Measurements from ENCODE around the gene ZNF516.

ZNF516 gene

DNA sequence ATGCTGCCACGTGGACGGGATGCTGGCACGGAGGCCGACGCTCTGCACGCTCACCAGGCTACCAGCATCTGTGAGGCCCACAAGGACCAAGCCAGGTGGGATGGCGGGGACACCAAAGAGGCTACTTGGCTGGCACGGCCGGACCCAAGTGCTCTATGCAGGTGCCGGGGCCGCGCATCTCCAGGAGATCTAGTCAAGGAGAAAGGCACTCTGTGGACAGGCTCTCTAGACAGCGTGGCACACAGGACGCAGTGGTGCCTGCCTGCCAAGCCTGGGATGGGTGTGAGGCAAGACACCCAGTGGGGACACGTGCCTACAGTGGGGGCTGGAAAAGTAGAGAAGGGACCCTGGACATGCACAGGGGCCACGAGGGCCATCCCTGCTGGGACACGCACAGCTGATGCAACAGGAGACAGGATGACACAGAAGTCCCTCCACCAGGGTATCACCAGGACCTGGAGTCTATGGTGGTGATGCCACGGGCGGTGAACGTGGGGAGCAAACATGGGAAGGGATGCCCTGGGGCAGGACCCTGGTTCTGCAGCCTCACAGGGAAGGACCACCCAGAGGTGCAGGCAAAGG lies 28.5 kb downstream of the ZNF516 start:
- no peak for TF ChIP-seq CTCF (IDR thresholded peaks at IDR 0.05; ENCODE audit: low read depth, low read length)
- DNase-seq (ENCODE audit: extremely low read depth, low read depth), result no peak

DNA sequence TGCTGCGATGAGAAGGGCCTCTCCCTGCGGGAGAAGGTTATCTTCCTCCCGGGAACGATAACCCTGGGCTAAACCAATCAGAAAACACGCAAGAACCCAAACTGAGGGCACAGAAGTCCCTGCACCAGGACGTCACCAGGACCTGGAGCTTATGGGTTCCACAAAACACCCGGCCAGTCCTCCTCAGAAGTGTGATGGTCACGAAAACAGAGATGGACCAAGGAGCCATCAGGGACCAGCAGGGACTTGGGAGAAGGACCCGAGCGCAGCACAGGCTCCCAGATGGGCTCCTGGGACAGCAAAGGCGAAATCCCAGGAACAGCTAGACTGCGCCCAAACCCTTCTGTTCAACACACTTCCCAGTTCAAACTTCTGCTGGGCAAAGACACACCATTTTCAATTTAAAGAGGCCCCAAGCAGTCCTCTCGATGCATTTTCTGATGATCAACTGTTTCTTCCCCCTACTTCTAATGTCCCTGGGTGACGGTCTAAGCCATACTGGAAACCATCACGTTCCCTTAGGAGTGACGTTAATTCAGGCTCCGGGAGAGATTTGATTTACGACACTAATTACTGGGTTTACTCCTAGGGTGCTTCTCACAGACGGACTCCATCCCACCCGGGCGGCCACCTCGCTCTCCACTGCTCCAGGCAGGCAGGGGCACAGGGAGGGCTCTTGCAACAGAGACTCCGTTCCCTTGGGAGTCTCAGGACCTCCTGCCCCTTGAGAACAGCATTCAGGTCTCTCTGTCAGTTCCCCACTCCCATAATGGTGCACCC lies 29.2 kb downstream of the ZNF516 start:
- DNase-seq (ENCODE audit: extremely low read depth, low read depth), result no peak
- no peak for TF ChIP-seq CTCF (IDR thresholded peaks at IDR 0.05; ENCODE audit: low read depth, low read length)

DNA sequence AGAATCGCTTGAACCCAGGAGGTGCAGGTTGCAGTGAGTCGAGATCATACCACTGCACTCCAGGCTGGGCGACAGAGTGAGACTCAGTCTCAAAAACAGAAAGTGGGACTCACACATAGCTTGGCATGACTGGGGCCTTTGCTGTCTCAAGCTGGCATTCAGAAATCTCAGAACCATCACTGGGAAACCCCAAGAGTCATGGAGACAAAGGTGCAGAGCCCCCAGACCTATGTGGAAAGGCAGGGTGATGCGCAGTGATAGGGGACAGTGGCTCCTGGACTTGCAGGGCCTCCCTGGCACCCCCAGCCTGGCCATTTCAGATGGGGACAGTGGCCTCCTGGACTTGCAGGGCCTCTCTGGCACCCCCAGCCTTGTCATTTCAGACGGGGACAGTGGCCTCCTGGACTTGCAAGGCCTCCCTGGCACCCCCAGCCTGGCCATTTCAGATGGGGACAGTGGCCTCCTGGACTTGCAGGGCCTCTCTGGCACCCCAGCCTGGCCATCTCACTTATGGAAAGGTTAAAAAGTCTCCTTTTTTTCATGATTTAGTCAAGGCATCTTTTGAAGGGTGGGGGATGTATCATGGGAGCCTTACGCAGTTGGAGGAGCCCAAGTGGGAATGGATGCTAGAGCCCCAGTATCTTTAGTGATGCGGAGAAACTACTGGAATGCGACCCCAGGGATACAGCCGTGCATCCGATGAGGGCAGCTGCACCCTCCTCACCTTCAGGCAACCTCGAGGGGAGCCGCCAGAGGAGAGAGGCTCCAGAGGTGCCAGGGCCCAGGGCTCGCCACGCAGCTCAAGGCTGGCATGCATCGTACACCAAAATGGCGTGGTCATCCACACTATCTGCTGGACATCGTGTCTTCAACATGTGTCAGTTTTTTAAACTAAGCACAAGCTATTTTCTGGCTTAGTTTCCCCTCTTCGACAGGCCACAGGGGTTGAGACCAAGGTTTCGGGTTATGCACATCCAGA lies 30.5 kb downstream of the ZNF516 start:
- no peak for TF ChIP-seq CTCF (IDR thresholded peaks at IDR 0.05; ENCODE audit: low read depth, low read length)
- no peak for DNase-seq (ENCODE audit: extremely low read depth, low read depth)

- DNase-seq (ENCODE audit: extremely low read depth, low read depth), result no peak
- no peak for TF ChIP-seq CTCF (IDR thresholded peaks at IDR 0.05; ENCODE audit: low read depth, low read length)
These were observed 31.2 kb downstream of the ZNF516 start for GRCh38 chr18:76463872-76464271.

GRCh38 chr18:76463358-76463757 lies 31.7 kb downstream of the ZNF516 start:
- TF ChIP-seq CTCF (IDR thresholded peaks at IDR 0.05; ENCODE audit: low read depth, low read length), result no peak
- no peak for DNase-seq (ENCODE audit: extremely low read depth, low read depth)

- DNase-seq (ENCODE audit: extremely low read depth, low read depth), result no peak
- TF ChIP-seq CTCF (IDR thresholded peaks at IDR 0.05; ENCODE audit: low read depth, low read length), result no peak; the same call in 1 of the 2 replicates
These were observed 32.7 kb downstream of the ZNF516 start for GRCh38 chr18:76462326-76462694.

All from AG09319 (cell line).